Endothelial cell of umbilical vein (primary cell): ENCODE measurements around the gene CTNNA2. TPM values are rescaled to one million over a fixed set of nuclear protein-coding genes. Genes with fewer than 3 reads are reported as not detected.

Experiments used
- BruUV-seq: library from RNA; stranded (reverse); fragments of 400-500 nt; replicated peaks from 2 replicates; lab custom pipeline; 2021; lab: Mats Ljungman, UMichigan
- CTCF ChIA-PET: fragments of 300-600, 350-600 bp; sonication (Branson Sonifier 250); formaldehyde crosslinking; loops from one replicate; lab custom pipeline; 2021; ENCODE audit warnings: antibody characterized with exemption, inconsistent platforms; lab: Charles Lee
- POLR2A ChIA-PET: fragments of 300-600, 350-600 bp; sonication (Branson Sonifier 250); formaldehyde crosslinking; loops from one replicate; lab custom pipeline; 2021; ENCODE audit warnings: antibody characterized with exemption, inconsistent platforms; lab: Charles Lee
- DNase-seq: peaks from one replicate; pipeline ENCODE4 v3.0.0-alpha.2; 2011; ENCODE audit warnings: low read depth, low spot score
- FAIRE-seq: peaks from 2 replicates; lab custom pipeline; 2011; peaks lifted over from hg19 to GRCh38; lab: Jason Lieb, UNC
- H2AFZ ChIP-seq: 2 replicates; pipeline ENCODE4 v1.6.0; 2012; ENCODE audit warnings: low read depth, low read length, control low read depth, inconsistent platforms
- H3K27ac ChIP-seq: 2 replicates; pipeline ENCODE4 v1.5.1; 2011; ENCODE audit warnings: low read depth, mild to moderate bottlenecking, control low read depth, low read length, moderate library complexity; ENCODE audit not compliant: insufficient read depth
- H3K27me3 ChIP-seq, 2 experiments: 2 replicates each; pipeline versions ENCODE4 v1.6.0 to v1.6.1; 2011; ENCODE audit warnings: low read length in 2 of 2, mixed read lengths in 1 of 2; ENCODE audit not compliant: control insufficient read depth in 2 of 2, insufficient read depth in 2 of 2
- H3K36me3 ChIP-seq, 2 experiments: 2 replicates in 1 of 2; 3 replicates in 1 of 2; pipeline ENCODE4 v1.5.1; 2011; ENCODE audit warnings: low read length in 2 of 2, mild to moderate bottlenecking in 1 of 2, moderate library complexity in 1 of 2; ENCODE audit not compliant: control insufficient read depth in 2 of 2, insufficient read depth in 2 of 2; ENCODE audit errors: extremely low read depth in 1 of 2
- H3K4me1 ChIP-seq: 3 replicates; pipeline ENCODE4 v1.5.1; 2011; ENCODE audit warnings: mild to moderate bottlenecking, low read length; ENCODE audit not compliant: control insufficient read depth, insufficient read depth; ENCODE audit errors: extremely low read depth
- H3K4me2 ChIP-seq: 2 replicates; pipeline ENCODE4 v1.6.1; 2011; ENCODE audit warnings: low read length, control low read depth, mixed read lengths; ENCODE audit not compliant: insufficient read depth
- H3K4me3 ChIP-seq, 3 experiments: fragments of 200-600 bp in 1 of 3; sonication (generic), shearing (Covaris generic) in 1 of 3; replicated peaks in 1 of 3; 2 replicates each; pipeline ENCODE4 v1.5.1; 2011 to 2016; ENCODE audit warnings: control low read depth in 3 of 3, low read length in 3 of 3, mild to moderate bottlenecking in 2 of 3, inconsistent platforms in 1 of 3, low read depth in 1 of 3, moderate library complexity in 1 of 3; ENCODE audit not compliant: insufficient read depth in 1 of 3
- H3K79me2 ChIP-seq: 2 replicates; pipeline ENCODE4 v1.6.0; 2012; ENCODE audit warnings: low read length, inconsistent platforms; ENCODE audit not compliant: control insufficient read depth, insufficient read depth
- H3K9ac ChIP-seq: replicated peaks from 2 replicates; pipeline ENCODE3; 2011; ENCODE audit warnings: low read length, control low read depth; ENCODE audit not compliant: insufficient read depth; ENCODE audit errors: extremely low read depth
- H3K9me1 ChIP-seq: replicated peaks from 3 replicates; pipeline ENCODE4 v1.6.0; 2011; ENCODE audit warnings: mild to moderate bottlenecking, low read length; ENCODE audit not compliant: control insufficient read depth, insufficient read depth; ENCODE audit errors: extremely low read depth
- H3K9me3 ChIP-seq: replicated peaks from 2 replicates; pipeline ENCODE4 v1.5.1; 2012; ENCODE audit warnings: low read length, inconsistent platforms; ENCODE audit not compliant: control insufficient read depth, insufficient read depth
- H4K20me1 ChIP-seq: replicated peaks from 2 replicates; pipeline ENCODE3; 2011; ENCODE audit warnings: mild to moderate bottlenecking, low read length; ENCODE audit not compliant: control insufficient read depth, insufficient read depth; ENCODE audit errors: extremely low read depth
- EZH2 ChIP-seq: IDR thresholded peaks from 2 replicates; pipeline ENCODE4 v1.6.1; 2012; ENCODE audit warnings: borderline replicate concordance, low read depth, mild to moderate bottlenecking, moderate library complexity, low read length, inconsistent platforms; ENCODE audit not compliant: severe bottlenecking
- FOS ChIP-seq: IDR thresholded peaks from 2 replicates; pipeline ENCODE4 v1.6.1; 2011; ENCODE audit warnings: mild to moderate bottlenecking, low read length, moderate library complexity, borderline replicate concordance; ENCODE audit not compliant: insufficient read depth
- GATA2 ChIP-seq: IDR thresholded peaks from 2 replicates; pipeline ENCODE4 v1.7.0; 2011; ENCODE audit warnings: low read depth, mild to moderate bottlenecking, moderate library complexity, mixed read lengths, low read length; ENCODE audit not compliant: insufficient read length, insufficient read depth
- JUN ChIP-seq: IDR thresholded peaks from 2 replicates; pipeline ENCODE4 v1.6.1; 2011; ENCODE audit warnings: borderline replicate concordance, low read depth; ENCODE audit not compliant: insufficient read length, insufficient read depth
- MYC ChIP-seq: IDR thresholded peaks from one replicate; pipeline ENCODE4 v1.6.1; 2011; ENCODE audit warnings: mild to moderate bottlenecking, low read depth, low read length
- POLR2A ChIP-seq: IDR thresholded peaks from 2 replicates; pipeline ENCODE4 v1.6.1; 2012; ENCODE audit warnings: low read depth, mild to moderate bottlenecking, control low read depth, low read length
- POLR2AphosphoS5 ChIP-seq: IDR thresholded peaks from 2 replicates; pipeline ENCODE4 v1.6.1; 2012; ENCODE audit warnings: low read depth, mild to moderate bottlenecking, control low read depth, low read length, moderate library complexity; ENCODE audit not compliant: insufficient read depth
- dilution Hi-C: fragments of 300-500 bp; cut with MboI; formaldehyde crosslinking; loops from one replicate; pipeline ENCODE4 v1.15.0; 2019; ENCODE audit warnings: low sequenced_read_pairs; ENCODE audit not compliant: extremely low pct_ligation_motif_present
- intact Hi-C: fragments of 100-400 bp; cut with micrococcal nuclease; formaldehyde crosslinking; loops from one replicate; pipeline ENCODE4 v1.10.0; 2022
- polyA plus RNA-seq, 4 experiments: library from polyadenylated mRNA; depleted of rRNA in 3 of 4; stranded (reverse) in 3 of 4; unstranded in 1 of 4; fragments of >200 nt; gene quantifications; 2 replicates each; pipeline versions ENCODE4 v1.2.1 to v1.2.3, GENCODE V29; 2011 to 2012; ENCODE audit warnings: missing spikeins in 1 of 4
- total RNA-seq: library from RNA; stranded (reverse); gene quantifications from 2 replicates; pipeline ENCODE4 v1.2.3, GENCODE V29; 2021
- TF ChIP-seq, protein P1 (sequence below), 2 donors: IDR thresholded peaks; 1 replicate in 1 of 2; 2 replicates in 1 of 2; pipeline ENCODE4 v1.5.1; 2011; ENCODE audit warnings: low read length in 2 of 2, mild to moderate bottlenecking in 2 of 2, moderate library complexity in 2 of 2, control low read depth in 1 of 2, inconsistent platforms in 1 of 2, low read depth in 1 of 2; ENCODE audit not compliant: insufficient read depth in 1 of 2; ENCODE audit errors: extremely low read depth in 1 of 2

Gene CTNNA2
- total and polyA plus RNA-seq, 2 donors (not counting 3 experiments of a cell fraction or from before 2014, with no cell fraction given), result not detected

DNA sequence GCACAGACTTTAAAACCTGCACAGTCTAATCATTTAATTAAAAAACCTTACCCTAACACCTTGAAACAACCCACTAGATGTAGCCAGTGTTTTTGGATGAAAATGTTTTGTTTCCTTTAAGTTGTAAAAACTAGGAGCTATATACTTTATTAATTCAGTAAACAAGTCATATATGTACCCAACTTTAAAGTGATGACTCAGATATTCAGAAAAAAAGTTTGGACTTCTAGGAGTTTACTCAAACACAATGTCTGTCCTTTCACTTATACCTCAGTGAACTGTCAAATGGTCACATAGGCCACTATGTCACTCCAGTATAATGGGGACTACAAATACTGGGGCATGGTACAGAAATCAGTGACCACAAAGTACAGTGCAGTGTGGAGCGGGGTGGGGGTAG is 431.4 kb downstream of the CTNNA2 start:
- FAIRE-seq (no peak), DNase-seq (no peak)
- intact Hi-C loops (no loop called here), dilution Hi-C loops (no loop called here)
- no peak overlapping the region for H3K4me2 ChIP-seq
- H3K27me3 ChIP-seq, result no peaks in the 10 kb centered on the region
- no peaks in the 10 kb centered on the region for H3K36me3 ChIP-seq
- ChIA-PET POLR2A (no interaction called here), CTCF (no interaction called here)
- H3K4me3 ChIP-seq, result no peak overlapping the region
- H3K27ac ChIP-seq, result no peak overlapping the region
- TF ChIP-seq POLR2AphosphoS5 (no peak), GATA2 (no peak), POLR2A (no peak), JUN (no peak), EZH2 (no peak), MYC (no peak), FOS (no peak)
- TF ChIP-seq, protein P1, sequence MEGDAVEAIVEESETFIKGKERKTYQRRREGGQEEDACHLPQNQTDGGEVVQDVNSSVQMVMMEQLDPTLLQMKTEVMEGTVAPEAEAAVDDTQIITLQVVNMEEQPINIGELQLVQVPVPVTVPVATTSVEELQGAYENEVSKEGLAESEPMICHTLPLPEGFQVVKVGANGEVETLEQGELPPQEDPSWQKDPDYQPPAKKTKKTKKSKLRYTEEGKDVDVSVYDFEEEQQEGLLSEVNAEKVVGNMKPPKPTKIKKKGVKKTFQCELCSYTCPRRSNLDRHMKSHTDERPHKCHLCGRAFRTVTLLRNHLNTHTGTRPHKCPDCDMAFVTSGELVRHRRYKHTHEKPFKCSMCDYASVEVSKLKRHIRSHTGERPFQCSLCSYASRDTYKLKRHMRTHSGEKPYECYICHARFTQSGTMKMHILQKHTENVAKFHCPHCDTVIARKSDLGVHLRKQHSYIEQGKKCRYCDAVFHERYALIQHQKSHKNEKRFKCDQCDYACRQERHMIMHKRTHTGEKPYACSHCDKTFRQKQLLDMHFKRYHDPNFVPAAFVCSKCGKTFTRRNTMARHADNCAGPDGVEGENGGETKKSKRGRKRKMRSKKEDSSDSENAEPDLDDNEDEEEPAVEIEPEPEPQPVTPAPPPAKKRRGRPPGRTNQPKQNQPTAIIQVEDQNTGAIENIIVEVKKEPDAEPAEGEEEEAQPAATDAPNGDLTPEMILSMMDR (IDR thresholded peaks at IDR 0.05; ENCODE audit: extremely low read depth in 1 of 2, insufficient read depth in 1 of 2, low read depth in 1 of 2, low read length in 2 of 2), result no peak
- no TSS peak for BruUV-seq
- no peak overlapping the region for H3K9ac ChIP-seq
- no peaks in the 10 kb centered on the region for H3K4me1 ChIP-seq
- H3K9me1 ChIP-seq, result no peaks in the 10 kb centered on the region
- no peaks in the 10 kb centered on the region for H3K9me3 ChIP-seq
- no peaks in the 10 kb centered on the region for H3K79me2 ChIP-seq
- no peaks in the 10 kb centered on the region for H4K20me1 ChIP-seq
- H2AFZ ChIP-seq, result no peak overlapping the region
